Measurements from ENCODE around the gene TDRD12. TPM values are rescaled to one million over a fixed set of nuclear protein-coding genes. Genes with fewer than 3 reads are reported as not detected.

TDRD12 gene
- total and polyA plus RNA-seq, 2 experiments from 2014 or later, result 0.68 to 2.8 TPM

GRCh38 chr19:32864318-32865007 lies 144.9 kb downstream of the TDRD12 start (continued):
- no peak for TF ChIP-seq REST (IDR thresholded peaks at IDR 0.05; ENCODE audit: unreplicated experiment)
- TF ChIP-seq CREB1 (CRISPR knock-in tag; IDR thresholded peaks at IDR 0.05; ENCODE audit: low read depth), result no peak
- TF ChIP-seq JUNB (IDR thresholded peaks at IDR 0.05; ENCODE audit: unreplicated experiment), result no peak
- TF ChIP-seq ZNF114 (CRISPR knock-in tag; IDR thresholded peaks at IDR 0.05), result no peak
- no peak for TF ChIP-seq ETS1 (IDR thresholded peaks at IDR 0.05)
- no peak for TF ChIP-seq EZH2 (IDR thresholded peaks at IDR 0.05; ENCODE audit: low read depth, unreplicated experiment)
- TF ChIP-seq ZNF331 (CRISPR knock-in tag; IDR thresholded peaks at IDR 0.05; ENCODE audit: low read depth), result no peak

GRCh38 chr19:32865326-32865725 lies 145.8 kb downstream of the TDRD12 start:
- no peak overlapping the region for H3K27ac ChIP-seq (ENCODE audit: low read depth)
- H3K9me3 Mint-ChIP-seq, result no peaks in the 10 kb centered on the region
- H3K27me3 ChIP-seq (ENCODE audit: insufficient read depth), result no peaks in the 10 kb centered on the region
- ATAC-seq, result no peak
- no peak overlapping the region for H3K27ac Mint-ChIP-seq
- H3K4me3 ChIP-seq, result no peak overlapping the region
- H3K4me1 ChIP-seq (ENCODE audit: insufficient read depth), result no peaks in the 10 kb centered on the region
- no peak overlapping the region; the same call in 1 of the 2 replicates for H2AFZ ChIP-seq
- no peak for DNase-seq (ENCODE audit: low spot score)
- no peaks in the 10 kb centered on the region for H4K20me1 ChIP-seq (replicated peaks; ENCODE audit: insufficient read depth)
- peaks cover 1% of the 10 kb centered on the region for H3K27me3 Mint-ChIP-seq (ENCODE audit: insufficient read depth, low read depth, poor library complexity)
- no peaks in the 10 kb centered on the region for H3K79me2 ChIP-seq (replicated peaks; ENCODE audit: insufficient read depth)
- no peaks in the 10 kb centered on the region for H3K4me1 Mint-ChIP-seq
- H3K4me2 ChIP-seq, result no peak overlapping the region
- no peaks in the 10 kb centered on the region for H3K36me3 ChIP-seq (ENCODE audit: insufficient read depth)
- no peaks in the 10 kb centered on the region for H3F3A ChIP-seq (replicated peaks; ENCODE audit: low read depth)
- no peaks in the 10 kb centered on the region for H3K9me2 ChIP-seq (ENCODE audit: insufficient read depth)
- H3K36me3 Mint-ChIP-seq (ENCODE audit: low read depth), result no peaks in the 10 kb centered on the region
- no peak overlapping the region for H3K4me3 Mint-ChIP-seq
- TF ChIP-seq JUNB (IDR thresholded peaks at IDR 0.05; ENCODE audit: unreplicated experiment) (no peak), STAT1 (IDR thresholded peaks at IDR 0.05; ENCODE audit: unreplicated experiment) (no peak), ZNF114 (CRISPR knock-in tag; IDR thresholded peaks at IDR 0.05) (no peak), REST (IDR thresholded peaks at IDR 0.05; ENCODE audit: unreplicated experiment) (no peak), CREB1 (CRISPR knock-in tag; IDR thresholded peaks at IDR 0.05; ENCODE audit: low read depth) (no peak), EZH2phosphoT487 (IDR thresholded peaks at IDR 0.05; ENCODE audit: unreplicated experiment) (no peak), ETS1 (IDR thresholded peaks at IDR 0.05) (no peak), CTCF (conservative IDR thresholded peaks at IDR 0.05; ENCODE audit: low read depth in 2 of 2) (no peak), ZNF331 (CRISPR knock-in tag; IDR thresholded peaks at IDR 0.05; ENCODE audit: low read depth) (no peak), EZH2 (IDR thresholded peaks at IDR 0.05; ENCODE audit: low read depth, unreplicated experiment) (no peak), POLR2AphosphoS5 (IDR thresholded peaks at IDR 0.05; ENCODE audit: low read depth) (no peak), NANOG (IDR thresholded peaks at IDR 0.05; ENCODE audit: borderline replicate concordance) (no peak)
